Pancreas (tissue), 10 donors: ENCODE data around the gene THSD4. TPM values are rescaled to one million over a fixed set of nuclear protein-coding genes. Genes with fewer than 3 reads are reported as not detected.

ENCODE experiments used
- ATAC-seq, 4 donors: fragments of 200-7000 bp; cut with Tn5 transposase; one replicate each; pipeline versions ENCODE4 v1.8.0 to v1.9.1; 2020; ENCODE audit warnings: mild to moderate bottlenecking in 4 of 4, moderate library complexity in 4 of 4
- DNase-seq, 6 donors: peaks; one replicate each; pipeline ENCODE4 v3.0.0-alpha.2; 2020
- FAIRE-seq: peaks from 2 replicates; lab custom pipeline; 2012; peaks lifted over from hg19 to GRCh38; lab: Jason Lieb, UNC
- H3K27ac ChIP-seq, 4 donors: fragments of 200-600 bp; sonication (generic); 1 replicate in 3 of 4; 2 replicates in 1 of 4; pipeline versions ENCODE4 v1.5.0 to v1.8.0; 2020
- H3K27me3 ChIP-seq, 4 donors: fragments of 200-600 bp; one replicate each; pipeline ENCODE4 v1.8.0; 2021
- H3K36me3 ChIP-seq, 3 donors: fragments of 200-600 bp; sonication (generic) in 1 of 3; one replicate each; pipeline versions ENCODE4 v1.5.0 to v1.8.0; 2020 to 2021
- H3K4me1 ChIP-seq, 3 donors: fragments of 200-600 bp; one replicate each; pipeline ENCODE4 v1.8.0; 2021
- H3K4me3 ChIP-seq, 4 donors: fragments of 200-600 bp; sonication (generic) in 2 of 4; one replicate each; pipeline versions ENCODE4 v1.5.0 to v1.8.0; 2020 to 2021
- H3K9me3 ChIP-seq, 4 donors: fragments of 200-600 bp; one replicate each; pipeline ENCODE4 v1.8.0; 2021
- WGBS, 2 donors: extraction: QIAGEN DNeasy Blood & Tissue Kit; methylation state at CpG; one replicate each; pipeline ENCODE4 v1.1.7; 2013; 5-methylcytosine and 5-hydroxymethylcytosine counted together
- intact Hi-C, 3 donors: fragments of 100-400 bp; cut with DNase I; formaldehyde crosslinking; loops; one replicate each; pipeline versions ENCODE4 v1.11.1 to v1.14.2; 2022
- polyA plus RNA-seq, 2 donors: library from polyadenylated mRNA; stranded (reverse); fragments of 200-250 nt; gene quantifications; one replicate each; pipeline ENCODE4 v1.2.3, GENCODE V29; 2013
- total RNA-seq, 6 donors: library from RNA; stranded (reverse); fragmentation: NEBNext Ultra II Directional in 4 of 6; extraction: Animal tissue kit (Norgen Biotek cat#: 25700) in 4 of 6; gene quantifications; one replicate each; pipeline versions ENCODE4 v1.2.1 to v1.2.4, GENCODE V29; 2021 to 2023
- TF ChIP-seq, protein P1 (sequence below), 4 donors: fragments of 200-600 bp; sonication (generic) in 3 of 4; IDR thresholded peaks; one replicate each; pipeline versions ENCODE4 v1.5.0 to v1.8.0; 2021; ENCODE audit warnings: antibody characterized with exemption in 4 of 4
- donor health status: healthy with polysubstance abuse.
- donor health status: DM: no; HTN: no; CAD: no; lungs with moderate emphysema.
- donor health status: DM: no; HTN: no; CAD: no.
- donor health status: control.
- donor health status: control.
- donor health status: Bipolar disorder and iron deficiency.
- donor health status: DM: yes; HTN: yes; CAD: no.
- donor health status: DM: no; HTN: no; CAD: no.
- donor health status: DM: no; HTN: no; CAD: no.
- donor health status: DM: yes; HTN: yes; CAD: no.

The THSD4 gene
- total and polyA plus RNA-seq, 8 donors, result 6.0 to 17.8 (median 13.3) TPM

DNA sequence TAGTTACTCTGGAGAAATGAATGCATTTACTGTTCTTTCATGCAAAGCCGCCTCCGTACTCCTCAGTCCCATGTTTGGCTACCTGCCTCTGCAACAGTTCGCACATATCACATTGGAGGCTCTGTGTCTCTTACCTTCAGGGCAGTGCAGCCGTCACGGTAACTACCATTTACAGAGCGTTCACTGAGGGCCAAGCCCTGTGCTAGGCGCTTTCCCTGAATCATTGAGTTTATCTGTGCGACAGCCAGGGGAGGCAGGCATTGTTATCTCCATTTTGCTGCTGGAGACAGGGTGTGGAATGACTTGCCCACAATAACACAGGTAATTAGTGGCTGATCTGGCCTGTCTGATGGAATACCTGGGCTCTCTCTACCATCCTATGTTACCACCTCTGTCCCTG lies 115.0 kb downstream of the THSD4 start:
- DNase-seq (no peak), ATAC-seq (no peak), FAIRE-seq (no peak)
- 77 to 78% methylated on average over 8 of the region's 8 CpGs for WGBS, 2 donors
- no peak overlapping the region for H3K4me3 ChIP-seq
- H3K36me3 ChIP-seq, result no peaks in the 10 kb centered on the region
- TF ChIP-seq, protein P1, sequence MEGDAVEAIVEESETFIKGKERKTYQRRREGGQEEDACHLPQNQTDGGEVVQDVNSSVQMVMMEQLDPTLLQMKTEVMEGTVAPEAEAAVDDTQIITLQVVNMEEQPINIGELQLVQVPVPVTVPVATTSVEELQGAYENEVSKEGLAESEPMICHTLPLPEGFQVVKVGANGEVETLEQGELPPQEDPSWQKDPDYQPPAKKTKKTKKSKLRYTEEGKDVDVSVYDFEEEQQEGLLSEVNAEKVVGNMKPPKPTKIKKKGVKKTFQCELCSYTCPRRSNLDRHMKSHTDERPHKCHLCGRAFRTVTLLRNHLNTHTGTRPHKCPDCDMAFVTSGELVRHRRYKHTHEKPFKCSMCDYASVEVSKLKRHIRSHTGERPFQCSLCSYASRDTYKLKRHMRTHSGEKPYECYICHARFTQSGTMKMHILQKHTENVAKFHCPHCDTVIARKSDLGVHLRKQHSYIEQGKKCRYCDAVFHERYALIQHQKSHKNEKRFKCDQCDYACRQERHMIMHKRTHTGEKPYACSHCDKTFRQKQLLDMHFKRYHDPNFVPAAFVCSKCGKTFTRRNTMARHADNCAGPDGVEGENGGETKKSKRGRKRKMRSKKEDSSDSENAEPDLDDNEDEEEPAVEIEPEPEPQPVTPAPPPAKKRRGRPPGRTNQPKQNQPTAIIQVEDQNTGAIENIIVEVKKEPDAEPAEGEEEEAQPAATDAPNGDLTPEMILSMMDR (IDR thresholded peaks at IDR 0.05), result no peak
- no peaks in the 10 kb centered on the region for H3K4me1 ChIP-seq
- no peaks in the 10 kb centered on the region for H3K9me3 ChIP-seq
- intact Hi-C loops, result no loop called here
- H3K27ac ChIP-seq, result no peak overlapping the region
- no peaks in the 10 kb centered on the region for H3K27me3 ChIP-seq

GRCh38 chr15:71231758-71232157 lies 116.5 kb downstream of the THSD4 start:
- DNase-seq (no peak), ATAC-seq (no peak), FAIRE-seq (no peak)
- H3K36me3 ChIP-seq, result no peaks in the 10 kb centered on the region
- H3K27ac ChIP-seq, result no peak overlapping the region
- intact Hi-C loops, result no loop called here
- H3K4me1 ChIP-seq, result no peaks in the 10 kb centered on the region
- no peaks in the 10 kb centered on the region for H3K27me3 ChIP-seq
- H3K9me3 ChIP-seq, result no peaks in the 10 kb centered on the region
- TF ChIP-seq, protein P1 (IDR thresholded peaks at IDR 0.05), result no peak
- no peak overlapping the region for H3K4me3 ChIP-seq
- 47 to 58% methylated on average over 6 of the region's 6 CpGs for WGBS, 2 donors

GRCh38 chr15:71232411-71232810 lies 117.1 kb downstream of the THSD4 start:
- no peaks in the 10 kb centered on the region for H3K9me3 ChIP-seq
- H3K4me3 ChIP-seq, result no peak overlapping the region
- no peaks in the 10 kb centered on the region for H3K4me1 ChIP-seq
- TF ChIP-seq, protein P1 (IDR thresholded peaks at IDR 0.05), result no peak
- FAIRE-seq (no peak), ATAC-seq (no peak), DNase-seq (no peak)
- WGBS, 2 donors, result 79 to 92% methylated on average over 5 of the region's 5 CpGs
- H3K27me3 ChIP-seq, result no peaks in the 10 kb centered on the region
- H3K36me3 ChIP-seq, result no peaks in the 10 kb centered on the region
- H3K27ac ChIP-seq, result no peak overlapping the region
- intact Hi-C loops, result no loop called here

DNA sequence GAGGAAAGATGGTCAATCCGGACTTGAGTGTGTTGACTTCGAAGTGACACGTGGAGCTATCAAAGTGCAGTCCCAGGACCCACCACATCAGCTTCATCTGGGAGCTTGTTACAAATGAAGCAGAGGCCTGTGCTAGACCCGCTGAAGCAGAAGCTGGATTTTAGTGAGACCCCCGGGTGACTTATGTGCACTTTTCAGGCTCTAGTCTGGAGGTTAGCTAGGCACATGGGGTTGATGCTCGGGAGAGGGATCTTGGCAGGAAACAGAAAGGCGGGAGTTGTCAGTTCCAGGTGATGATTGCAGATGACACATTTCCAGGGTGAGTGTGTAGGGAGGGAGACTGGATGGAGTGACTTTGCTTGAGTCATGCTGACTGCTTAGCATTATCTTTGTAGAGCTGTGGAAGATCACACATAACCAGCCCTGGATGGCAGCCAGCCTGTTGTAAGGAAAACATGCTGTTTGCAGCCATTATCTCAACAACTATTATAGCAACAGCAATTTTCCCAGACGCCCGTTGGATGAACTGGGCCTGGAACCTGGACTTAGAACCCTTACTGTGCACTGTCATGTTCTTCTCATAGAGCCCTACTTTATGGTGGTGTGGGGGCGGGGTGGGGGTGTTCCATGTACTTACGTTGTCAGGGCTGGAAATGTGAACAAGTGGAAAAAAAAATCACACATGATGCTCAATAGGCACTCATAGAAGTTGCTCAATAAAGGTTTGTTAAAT lies 122.4 kb downstream of the THSD4 start:
- Histone ChIP-seq H3K4me3 (no peak overlapping the region), H3K36me3 (no peaks in the 10 kb centered on the region), H3K27me3 (no peaks in the 10 kb centered on the region), H3K4me1 (no peaks in the 10 kb centered on the region), H3K27ac (no peak overlapping the region), H3K9me3 (no peaks in the 10 kb centered on the region)
- TF ChIP-seq, protein P1 (IDR thresholded peaks at IDR 0.05), result no peak
- FAIRE-seq, result no peak
- intact Hi-C loops, result no loop called here
- peak in 2 of 4 donors; percentile 39 to 73 for ATAC-seq
- no peak for DNase-seq
- WGBS, 2 donors, result 61 to 73% methylated on average over 11 of the region's 11 CpGs

- Histone ChIP-seq H3K27ac (no peak overlapping the region), H3K4me3 (no peak overlapping the region), H3K27me3 (no peaks in the 10 kb centered on the region), H3K9me3 (no peaks in the 10 kb centered on the region), H3K36me3 (no peaks in the 10 kb centered on the region), H3K4me1 (no peaks in the 10 kb centered on the region)
- WGBS, 2 donors, result 46 to 52% methylated on average over 1 of the region's 1 CpG
- intact Hi-C loops, result no loop called here
- no peak for ATAC-seq
- no peak for FAIRE-seq
- TF ChIP-seq, protein P1 (IDR thresholded peaks at IDR 0.05), result no peak
- no peak for DNase-seq
These were observed 123.7 kb downstream of the THSD4 start for GRCh38 chr15:71238926-71239325.
